CD4-positive, alpha-beta T cell treated with Interferon gamma for 1 hour (primary cell): Measurements from ENCODE around the gene KLHL11.
"Not testable (repeated sequence)": the region's sequence is repeated elsewhere in the genome, so short reads cannot be mapped to it uniquely, and the experiment has no call there.

Experiments used
- DNase-seq: peaks from one replicate; pipeline ENCODE4 v3.0.0-alpha.2; 2020

KLHL11 gene

DNA sequence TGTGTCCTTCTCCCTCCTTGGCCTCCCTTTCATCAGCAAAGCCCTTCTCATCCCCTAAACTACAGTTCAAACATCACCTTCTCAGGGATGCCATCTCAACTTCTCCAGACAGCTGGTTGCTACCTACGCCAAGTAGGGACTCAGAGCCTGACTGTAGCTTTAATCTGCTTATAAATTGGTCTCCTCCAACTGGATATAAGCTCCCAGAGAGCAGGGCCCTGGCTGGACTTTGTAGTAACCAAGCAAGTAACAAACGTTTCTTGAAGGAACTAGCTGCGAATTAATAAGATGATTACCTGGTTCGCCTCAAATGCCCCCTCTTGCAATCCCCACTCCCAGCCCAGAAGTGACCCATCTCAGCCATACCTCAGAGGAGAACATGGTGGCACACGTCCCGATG, 17.5 kb upstream of the KLHL11 start:
- DNase-seq = no peak

- no peak for DNase-seq
Measured at GRCh38 chr17:41880130-41880529, 14.9 kb upstream of the KLHL11 start.

DNA sequence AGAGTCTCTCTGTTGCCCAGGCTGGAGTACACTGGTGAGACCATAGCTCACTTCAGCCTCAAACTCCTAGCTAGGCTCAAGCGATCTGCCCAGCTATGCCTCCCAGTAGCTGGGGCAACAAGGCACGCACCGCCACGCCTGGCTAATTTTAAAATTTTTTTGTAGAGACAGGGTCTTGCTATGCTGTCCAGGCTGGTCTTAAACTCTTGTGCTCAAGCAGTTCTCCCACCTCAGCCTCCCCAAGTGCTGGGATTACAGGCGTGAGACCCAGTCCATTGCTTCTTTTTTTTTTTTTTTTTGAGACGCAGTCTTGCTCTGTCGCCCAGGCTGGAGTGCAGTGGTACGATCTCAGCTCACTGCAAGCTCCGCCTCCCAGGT, 9.1 kb upstream of the KLHL11 start:
- DNase-seq = not testable (repeated sequence)

DNA sequence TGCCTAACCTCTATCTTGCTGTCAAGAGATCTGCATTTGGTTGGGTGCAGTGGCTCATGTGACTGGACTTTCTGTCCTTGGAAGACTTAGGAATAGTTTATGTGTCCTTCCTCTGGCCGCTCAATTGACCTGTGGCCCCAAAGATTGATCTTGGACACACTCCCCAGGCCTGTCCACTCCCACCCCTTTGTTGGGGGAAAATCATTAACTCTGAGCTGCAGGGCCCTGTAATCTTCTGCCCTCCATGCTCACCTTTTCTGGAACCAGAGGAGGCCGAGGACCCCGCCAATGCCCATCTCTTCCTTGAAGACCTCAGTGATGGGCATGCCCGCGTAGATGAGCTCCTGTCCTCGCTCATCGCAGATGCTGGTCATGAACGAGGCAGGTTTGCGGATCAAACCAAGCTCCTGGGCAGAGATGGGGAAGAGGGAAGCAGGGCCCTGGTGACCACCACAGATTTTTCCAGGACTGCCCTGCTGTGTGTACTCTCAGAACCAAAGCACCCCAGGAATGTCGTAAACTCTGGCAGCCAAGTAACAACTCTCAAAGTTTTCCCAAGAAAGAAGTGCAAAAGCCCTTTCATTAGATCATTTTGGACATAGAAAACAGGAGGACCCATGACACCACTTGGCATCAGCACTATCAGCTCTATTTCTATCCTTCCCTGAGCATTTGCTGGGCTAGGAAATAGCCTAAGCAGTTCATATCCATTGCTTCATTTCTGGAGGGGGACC, 8.5 kb upstream of the KLHL11 start:
- DNase-seq = no peak

GRCh38 chr17:41871789-41872188, 6.6 kb upstream of the KLHL11 start:
- DNase-seq = no peak

DNA sequence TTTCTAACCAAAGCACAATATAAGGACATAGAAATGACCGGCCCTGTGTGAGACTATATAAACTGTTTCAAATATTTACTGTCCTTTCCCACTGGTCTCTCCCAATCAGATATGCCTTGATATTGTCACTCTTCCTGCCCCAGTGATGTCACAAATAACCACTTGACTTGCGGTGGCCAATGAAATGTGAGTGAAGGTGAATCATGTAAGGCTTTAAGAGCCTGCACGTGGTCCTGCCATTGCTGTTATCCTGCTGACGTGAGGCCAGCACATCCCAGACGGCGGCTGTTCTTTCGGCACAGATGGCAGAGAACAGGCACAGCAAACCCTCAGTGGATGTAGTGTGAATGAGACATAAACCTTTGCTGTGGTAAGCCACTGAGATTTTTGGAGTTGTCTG, 5.4 kb upstream of the KLHL11 start:
- DNase-seq = no peak

GRCh38 chr17:41870097-41870496, 4.9 kb upstream of the KLHL11 start:
- DNase-seq = no peak

DNA sequence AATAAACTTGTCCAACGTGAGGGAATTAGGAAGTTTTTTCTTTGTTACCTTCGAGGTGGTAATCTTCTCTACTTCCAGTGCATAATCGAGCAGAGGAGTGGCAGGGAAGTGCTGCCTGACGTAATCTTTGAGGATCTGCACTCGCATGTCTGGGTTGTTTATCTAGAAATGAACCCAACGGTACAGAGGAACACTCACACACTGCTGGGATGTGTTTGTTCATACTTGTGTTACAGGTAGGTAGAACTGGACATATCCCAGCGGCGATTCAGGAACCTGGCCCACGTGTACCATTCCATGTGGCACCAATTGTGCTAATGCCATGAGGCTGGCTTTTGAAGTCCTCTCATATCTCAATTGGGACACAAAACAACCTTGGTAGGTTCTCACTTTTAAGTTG, 4.2 kb upstream of the KLHL11 start:
- no peak for DNase-seq

DNA sequence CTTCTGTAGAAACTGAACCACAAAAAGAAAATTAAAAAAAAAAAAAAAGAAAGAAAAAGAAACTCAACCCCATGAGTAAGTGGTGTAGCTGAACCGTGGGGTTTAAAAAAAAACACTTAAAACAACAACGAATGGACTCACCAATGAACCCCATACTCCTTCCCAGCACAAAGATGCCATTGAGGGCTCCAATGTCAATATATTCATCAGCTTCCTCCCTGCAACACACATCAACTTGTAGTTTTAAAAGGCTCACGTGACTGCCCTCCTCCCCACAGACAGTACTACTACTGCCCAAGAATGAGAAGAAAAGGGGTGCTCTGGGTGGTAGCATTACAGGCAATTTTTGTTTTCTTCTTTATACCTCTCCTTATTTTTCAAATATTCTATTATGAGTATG, 3.3 kb upstream of the KLHL11 start:
- no peak for DNase-seq

DNA sequence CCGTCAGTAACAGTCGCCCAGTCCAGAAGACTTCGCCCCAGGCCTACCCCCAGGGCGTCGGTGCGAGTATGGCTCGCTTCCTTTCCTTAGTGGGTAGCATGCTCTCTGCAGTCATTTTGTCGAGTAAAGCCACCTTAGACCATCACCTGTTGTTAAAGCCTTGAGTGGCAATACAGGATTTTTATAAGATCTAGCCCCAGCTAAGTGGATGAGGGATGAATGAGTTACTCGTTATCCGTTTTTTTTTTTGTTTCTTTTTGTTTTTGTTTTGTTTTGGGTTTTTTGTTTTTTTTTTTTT, 322 bp upstream of the KLHL11 start:
- no peak for DNase-seq

DNA sequence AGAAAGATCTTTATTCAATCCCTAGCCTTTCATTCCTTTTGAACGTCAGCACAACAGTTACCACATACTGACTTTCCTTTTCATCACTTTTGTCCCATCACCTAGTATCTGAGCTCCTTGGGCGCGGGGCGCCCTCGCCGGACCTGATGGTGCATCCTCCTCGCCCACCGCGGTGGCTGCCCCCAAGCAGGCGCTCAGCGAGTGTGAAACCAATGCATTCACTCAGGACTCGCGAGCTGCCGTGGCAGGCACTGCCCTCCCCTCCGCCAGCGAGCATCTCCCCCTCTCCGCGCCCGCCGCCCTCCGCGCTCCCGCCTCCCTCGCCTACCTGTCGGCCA, 756 bp downstream of the KLHL11 start:
- peak; percentile 45 for DNase-seq

GRCh38 chr17:41863074-41863848, 2.0 kb downstream of the KLHL11 start:
- DNase-seq = peak; percentile 3

GRCh38 chr17:41860254-41860931, 4.8 kb downstream of the KLHL11 start:
- no peak for DNase-seq

DNA sequence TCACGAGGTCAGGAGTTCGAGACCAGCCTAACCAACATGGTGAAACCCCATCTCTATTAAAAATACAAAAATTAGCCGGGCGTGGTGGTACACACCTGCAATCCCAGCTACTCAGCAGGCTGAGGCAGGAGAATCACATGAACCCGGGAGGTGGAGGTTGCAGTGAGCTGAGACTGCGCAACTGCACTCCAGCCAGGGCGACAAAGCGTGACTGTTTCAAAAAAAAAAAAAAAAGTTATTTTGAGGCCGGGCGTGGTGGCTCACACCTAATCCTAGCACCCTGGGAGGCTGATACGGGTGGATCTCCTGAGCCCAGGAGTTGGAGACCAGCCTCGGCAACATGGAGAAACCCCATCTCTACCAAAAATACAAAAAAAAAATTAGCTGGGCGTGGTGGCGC, 13.8 kb downstream of the KLHL11 start:
- DNase-seq = not testable (repeated sequence)

DNA sequence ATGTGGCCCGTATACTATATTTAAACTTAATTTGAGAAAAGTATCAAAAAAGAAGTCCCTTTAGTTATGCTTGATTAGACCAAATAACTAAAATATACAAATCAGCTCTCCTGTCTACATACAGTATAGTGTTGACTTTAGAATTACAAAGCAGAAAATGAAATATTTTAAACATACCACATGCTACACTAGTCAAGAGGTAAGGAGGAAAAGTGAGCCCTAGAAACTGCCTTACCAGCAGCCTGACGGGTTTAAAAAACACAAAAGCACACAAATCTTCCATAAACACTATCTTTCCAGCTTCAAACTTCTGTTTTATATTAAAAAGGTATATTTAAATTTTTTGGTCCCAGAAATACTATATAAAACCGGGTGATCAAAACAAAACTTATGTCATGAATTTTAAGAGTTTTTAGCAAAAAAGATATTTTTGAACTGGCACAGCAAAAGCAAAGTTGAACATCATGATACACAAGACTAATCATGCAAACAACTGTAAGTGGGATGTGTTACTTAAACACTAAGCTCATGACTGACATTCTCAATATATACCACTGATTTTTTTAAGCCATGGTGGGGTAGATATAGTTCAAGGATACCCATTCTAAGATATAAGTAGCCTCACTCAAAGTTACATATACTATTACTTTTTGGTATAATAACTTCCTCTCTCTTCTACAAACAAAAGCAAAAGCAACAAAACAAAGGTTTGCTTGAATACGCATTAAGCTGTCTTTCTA, 15.8 kb downstream of the KLHL11 start:
- DNase-seq = no peak

GRCh38 chr17:41848788-41849187, 16.4 kb downstream of the KLHL11 start:
- DNase-seq = no peak

DNA sequence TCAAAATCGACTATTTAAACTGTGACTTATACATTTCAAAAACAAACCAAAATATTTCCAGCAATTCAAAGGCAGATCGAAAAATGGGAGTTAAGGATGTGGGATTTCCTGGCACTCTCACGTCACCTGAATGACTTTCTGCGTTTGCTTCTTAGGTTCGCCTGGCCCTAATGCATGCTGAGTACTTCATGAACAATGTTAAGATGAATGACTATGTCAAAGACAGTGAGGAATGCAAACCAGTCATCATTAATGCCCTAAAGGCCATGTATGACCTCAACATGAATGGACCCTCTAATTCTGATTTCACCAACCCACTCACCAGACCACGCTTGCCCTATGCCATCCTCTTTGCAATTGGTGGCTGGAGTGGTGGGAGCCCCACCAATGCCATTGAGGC, 20.3 kb downstream of the KLHL11 start:
- no peak for DNase-seq

DNA sequence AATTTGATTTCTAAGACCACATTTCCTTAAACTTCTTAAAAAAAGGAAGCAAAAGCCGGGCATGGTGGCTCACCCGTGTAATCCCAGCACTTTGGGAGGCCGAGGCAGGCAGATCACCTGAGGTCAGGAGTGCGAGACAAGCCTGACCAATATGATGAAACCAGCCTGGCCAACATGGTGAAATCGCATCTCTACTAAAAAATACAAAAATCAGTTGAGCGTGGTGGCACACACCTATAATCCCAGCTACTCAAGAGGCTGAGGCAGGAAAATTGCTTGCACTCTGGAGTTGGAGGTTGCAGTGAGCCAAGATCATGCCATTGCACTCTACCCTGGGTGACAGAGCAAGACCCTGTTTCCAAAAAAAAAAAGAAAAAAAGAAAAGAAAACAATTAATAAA, 24.4 kb downstream of the KLHL11 start:
- DNase-seq = not testable (repeated sequence)

GRCh38 chr17:41839448-41839847, 25.8 kb downstream of the KLHL11 start:
- DNase-seq = not testable (repeated sequence)

- no peak for DNase-seq
Measured at GRCh38 chr17:41837761-41838538, 27.3 kb downstream of the KLHL11 start, which contains the start of gene KLHL10. TSS of gene KLHL10 (plus strand) at chr17:41837825. CDS start at chr17:41837933, 108 bp downstream.

DNA sequence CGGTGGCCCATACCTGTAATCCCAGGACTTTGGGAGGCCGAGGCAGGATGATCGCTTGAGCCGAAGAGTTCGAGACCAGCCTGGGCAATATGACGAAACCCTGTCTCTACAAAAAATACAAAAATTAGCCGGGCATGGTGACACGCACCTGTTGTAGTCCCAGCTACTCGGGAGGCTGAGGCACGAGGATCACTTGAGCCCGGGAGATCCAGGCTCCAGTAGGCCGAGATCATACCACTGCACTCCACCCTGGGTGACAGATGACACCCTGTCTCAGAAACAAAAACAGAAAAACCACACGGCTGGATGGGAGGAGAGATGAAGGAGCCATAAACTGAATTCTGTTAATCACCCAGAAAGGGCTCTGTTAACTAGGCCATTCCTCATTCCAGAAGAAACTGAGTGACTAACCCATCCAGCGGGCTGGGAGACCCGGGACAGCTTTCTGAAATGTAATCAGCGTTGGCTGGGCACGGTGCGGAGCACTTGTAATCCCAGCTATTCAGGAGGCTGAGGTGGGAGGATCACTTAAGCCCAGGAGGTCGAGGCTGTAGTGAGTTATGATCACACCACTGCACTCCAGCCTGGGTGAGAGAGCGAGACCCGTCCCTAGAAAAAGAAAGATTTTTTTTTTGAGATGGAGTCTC, 28.6 kb downstream of the KLHL11 start:
- DNase-seq = no peak
